Coronary artery (tissue), 2 donors: Measurements from ENCODE around the gene LDLRAD4.
"Not testable (repeated sequence)": the region's sequence is repeated elsewhere in the genome, so short reads cannot be mapped to it uniquely, and the experiment has no call there.

Experiments
- DNase-seq: peaks from one replicate; pipeline ENCODE4 v3.0.0-alpha.2; 2017; ENCODE audit warnings: low spot score
- H3K27ac ChIP-seq, 2 donors: fragments of 200-600 bp; sonication (generic); one replicate each; pipeline ENCODE4 v1.5.1; 2016 to 2019
- H3K4me3 ChIP-seq: fragments of 200-600 bp; sonication (generic); 2 replicates; pipeline ENCODE4 v1.5.1; 2016; ENCODE audit warnings: mild to moderate bottlenecking, moderate library complexity
- CTCF ChIP-seq: fragments of 200-600 bp; sonication (generic); IDR thresholded peaks from one replicate; pipeline ENCODE4 v1.5.1; 2019; ENCODE audit warnings: antibody characterized with exemption

The LDLRAD4 gene

GRCh38 chr18:13471971-13472628 is 253.5 kb downstream of the LDLRAD4 start:
- no peak for DNase-seq
- peak overlapping the region in 1 of 2 donors; percentile 2 for H3K27ac ChIP-seq
- no peak for TF ChIP-seq CTCF
- no peak overlapping the region for H3K4me3 ChIP-seq

GRCh38 chr18:13473751-13474150 is 255.2 kb downstream of the LDLRAD4 start:
- TF ChIP-seq CTCF, result no peak
- no peak overlapping the region for H3K4me3 ChIP-seq
- H3K27ac ChIP-seq, result no peak overlapping the region
- no peak for DNase-seq

GRCh38 chr18:13474336-13474735 is 255.8 kb downstream of the LDLRAD4 start:
- no peak for DNase-seq
- no peak for TF ChIP-seq CTCF
- H3K27ac ChIP-seq, result peak overlapping the region in 1 of 2 donors; percentile 17
- no peak overlapping the region for H3K4me3 ChIP-seq

- H3K4me3 ChIP-seq, result no peak overlapping the region
- TF ChIP-seq CTCF, result no peak
- H3K27ac ChIP-seq, result peak overlapping the region in 1 of 2 donors; percentile 17
- DNase-seq, result no peak
Observed at GRCh38 chr18:13474907-13475545, 256.5 kb downstream of the LDLRAD4 start.

- H3K4me3 ChIP-seq, H3K27ac ChIP-seq, DNase-seq: not testable (repeated sequence)
Observed at GRCh38 chr18:13476312-13476711, 257.8 kb downstream of the LDLRAD4 start.

- no peak overlapping the region for H3K27ac ChIP-seq
- no peak for DNase-seq
- TF ChIP-seq CTCF, result no peak
Observed at GRCh38 chr18:13477147-13477683, 258.7 kb downstream of the LDLRAD4 start.

GRCh38 chr18:13480571-13481255 is 262.2 kb downstream of the LDLRAD4 start:
- DNase-seq, result no peak
- no peak for TF ChIP-seq CTCF
- H3K27ac ChIP-seq, result peak overlapping the region in 1 of 2 donors; percentile 44
- no peak overlapping the region for H3K4me3 ChIP-seq

More at GRCh38 chr18:13477147-13477683, 258.7 kb downstream of the LDLRAD4 start:
- no peak overlapping the region for H3K4me3 ChIP-seq
